ENCODE results near the gene RNF149.
"Not testable (repeated sequence)": the region's sequence is repeated elsewhere in the genome, so short reads cannot be mapped to it uniquely, and the experiment has no call there.

Gene RNF149

DNA sequence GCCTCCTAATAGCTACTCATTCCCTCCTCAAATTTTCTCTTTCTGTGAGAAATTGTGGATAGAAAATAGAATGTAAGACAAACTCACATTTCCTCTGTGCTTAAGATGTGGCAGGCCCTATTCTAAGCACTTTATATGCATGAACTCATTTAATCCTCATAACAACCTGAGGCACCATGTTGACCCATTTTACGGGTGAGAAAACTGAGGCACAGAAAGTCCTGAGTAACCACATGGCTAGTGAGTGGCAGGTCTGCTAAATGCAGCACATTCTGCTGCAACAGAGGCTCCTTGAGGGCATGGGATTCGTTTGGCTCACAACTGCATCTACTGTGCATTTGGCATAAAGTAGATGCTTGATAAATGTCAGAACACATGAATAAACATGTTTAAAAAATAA, 22.7 kb upstream of the RNF149 start:
- no peak for DNase-seq

DNA sequence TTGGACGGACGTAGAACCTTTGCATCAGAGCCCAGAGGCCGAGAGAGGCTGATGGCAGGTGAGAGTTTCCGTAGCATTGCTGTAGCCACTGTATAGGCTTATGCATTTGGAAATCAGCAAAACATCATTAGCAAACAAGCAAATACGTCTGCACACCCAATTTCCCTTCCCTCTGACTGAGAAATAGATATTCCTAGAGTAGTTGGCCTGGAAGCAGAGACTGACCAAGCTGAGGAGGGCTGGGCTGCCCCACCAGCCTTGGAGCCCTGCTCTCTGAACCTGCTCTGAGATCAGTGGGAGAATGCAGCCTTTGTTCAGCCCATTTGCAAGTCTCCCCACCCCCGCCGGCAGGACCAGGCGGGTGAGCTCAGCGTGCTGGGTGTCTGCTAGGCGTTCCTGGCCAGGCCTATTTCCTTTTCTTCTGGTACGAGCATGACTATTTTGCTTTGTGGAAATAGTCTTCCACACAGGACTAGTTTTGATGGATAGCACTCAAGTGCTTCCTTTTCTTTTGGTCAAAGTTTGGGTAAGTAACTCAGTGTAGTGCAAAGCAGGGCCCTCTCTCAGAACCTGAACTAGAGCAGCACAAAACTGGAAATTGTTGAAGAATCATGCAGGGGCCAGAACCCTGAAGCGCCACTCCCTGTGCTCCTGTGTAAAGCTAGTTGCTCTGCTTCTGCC, 21.9 kb upstream of the RNF149 start:
- DNase-seq = peak in 47 of 56 donors; percentile 11 to 83 (median 63)

DNA sequence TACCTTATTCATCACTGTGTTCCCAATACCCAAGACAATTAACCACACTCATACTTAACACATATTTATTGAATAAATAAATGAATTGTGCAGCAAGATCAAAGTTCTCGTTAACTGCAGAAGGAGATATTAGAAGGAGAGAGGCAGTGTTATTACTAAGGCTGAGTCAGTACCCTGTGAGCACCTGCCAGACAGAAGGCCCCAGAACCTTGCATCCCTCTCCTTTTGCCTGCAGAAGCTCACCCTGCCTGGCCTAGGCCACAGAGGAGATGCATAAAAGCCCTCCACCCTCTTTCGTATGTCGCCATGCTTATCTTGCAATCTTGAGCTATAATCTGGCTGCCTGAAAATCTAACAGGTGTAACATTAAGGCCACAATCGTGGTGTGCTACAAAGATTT, 20.5 kb upstream of the RNF149 start:
- DNase-seq = no peak

DNA sequence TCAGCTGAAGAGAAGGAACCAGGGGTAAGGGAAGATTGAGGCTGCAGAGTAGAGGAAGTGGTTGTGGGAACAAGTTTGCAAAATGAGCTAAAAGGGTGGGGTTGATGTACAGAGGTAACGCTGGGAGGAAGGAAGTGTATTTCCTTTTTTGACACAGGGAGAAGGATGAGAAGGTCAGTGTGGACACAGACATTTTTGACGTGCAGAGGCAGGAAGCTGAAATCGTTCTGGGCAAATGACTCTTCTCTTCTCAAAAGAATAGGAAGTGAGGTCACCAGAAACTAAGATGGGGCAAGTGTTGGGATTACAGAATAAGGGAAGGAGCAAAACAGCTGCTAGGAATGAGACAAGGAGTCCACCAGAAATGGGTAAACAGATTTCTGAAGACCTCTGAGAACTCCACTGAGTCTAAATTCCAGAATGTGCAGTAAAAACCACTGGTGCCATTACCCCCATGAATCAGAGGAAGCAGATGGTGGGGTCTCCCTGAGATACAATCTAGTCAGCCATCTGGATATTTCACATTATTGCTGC, 20.0 kb upstream of the RNF149 start:
- no peak for DNase-seq

DNA sequence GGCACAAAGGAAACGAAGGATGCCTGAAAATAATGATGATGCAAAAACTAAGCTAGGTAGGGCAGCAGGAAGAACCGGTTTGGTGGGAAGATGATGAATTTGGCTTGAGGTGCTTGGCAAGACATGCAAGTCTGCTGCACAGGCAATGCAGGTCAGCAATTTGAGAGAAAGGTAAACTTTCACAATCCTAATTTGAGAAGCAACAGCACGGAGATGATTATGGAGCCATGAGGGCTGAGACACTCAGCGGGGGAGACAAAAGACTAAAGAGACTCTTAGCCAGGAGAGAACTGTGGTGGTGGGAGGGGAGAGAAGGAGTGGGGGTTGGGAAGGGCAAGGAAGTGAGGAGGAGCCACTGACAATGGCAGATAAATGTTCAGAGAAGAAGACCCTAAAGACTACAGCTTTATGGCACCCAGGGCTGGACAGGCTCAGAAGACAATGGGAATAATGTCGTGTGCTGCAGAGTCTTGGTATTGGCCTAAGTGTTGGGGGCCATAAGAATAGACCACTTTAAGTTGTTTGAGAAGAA, 19.4 kb upstream of the RNF149 start:
- DNase-seq = no peak

DNA sequence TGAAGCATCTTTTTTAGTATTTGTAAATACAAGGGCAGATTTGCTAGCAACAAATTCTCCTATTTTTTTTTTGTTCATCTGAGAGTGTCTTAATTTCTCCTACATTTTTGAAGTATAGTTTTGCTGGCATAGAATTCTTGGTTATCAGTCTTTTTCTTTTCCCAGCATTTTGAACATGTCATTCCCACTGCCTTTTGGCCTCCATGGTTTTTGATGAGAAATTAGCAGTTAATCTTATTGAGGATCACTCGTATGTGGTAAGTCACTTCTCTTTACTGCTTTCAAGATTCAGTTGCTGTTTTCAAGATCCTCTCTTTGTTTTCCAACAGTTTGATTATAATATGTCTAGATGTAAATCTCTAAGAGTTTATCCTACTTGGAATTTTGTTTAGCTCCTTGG, 16.9 kb upstream of the RNF149 start:
- DNase-seq = no peak

DNA sequence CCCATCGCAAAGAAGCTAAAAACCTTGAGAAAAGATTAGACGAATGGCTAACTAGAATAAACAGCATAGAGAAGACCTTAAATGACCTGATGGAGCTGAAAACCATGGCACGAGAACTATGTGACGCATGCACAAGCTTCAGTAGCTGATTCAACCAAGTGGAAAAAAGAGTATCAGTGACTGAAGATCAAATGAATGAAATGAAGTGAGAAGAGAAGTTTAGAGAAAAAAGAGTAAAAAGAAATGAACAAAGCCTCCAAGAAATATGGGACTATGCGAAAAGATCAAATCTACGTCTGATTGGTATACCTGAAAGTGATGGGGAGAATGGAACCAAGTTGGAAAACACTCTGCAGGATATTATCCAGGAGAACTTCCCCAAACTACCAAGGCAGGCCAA, 8.1 kb upstream of the RNF149 start:
- not testable (repeated sequence) for DNase-seq

DNA sequence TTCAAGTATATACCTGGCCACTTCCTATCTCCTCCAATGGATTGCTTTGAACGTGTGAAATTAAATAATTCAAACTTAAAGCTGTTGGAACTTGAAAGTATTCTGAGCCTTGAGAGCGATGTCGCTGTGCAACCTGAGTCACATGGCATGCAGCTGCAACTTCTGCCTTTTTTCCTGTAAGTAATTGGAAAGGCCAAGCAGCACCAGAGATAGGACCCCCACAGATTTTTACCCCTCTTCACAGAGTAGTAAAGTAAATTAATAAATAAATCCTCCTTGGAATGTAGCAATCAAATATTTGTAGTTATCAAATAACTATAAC, 3.2 kb upstream of the RNF149 start:
- no peak for DNase-seq

DNA sequence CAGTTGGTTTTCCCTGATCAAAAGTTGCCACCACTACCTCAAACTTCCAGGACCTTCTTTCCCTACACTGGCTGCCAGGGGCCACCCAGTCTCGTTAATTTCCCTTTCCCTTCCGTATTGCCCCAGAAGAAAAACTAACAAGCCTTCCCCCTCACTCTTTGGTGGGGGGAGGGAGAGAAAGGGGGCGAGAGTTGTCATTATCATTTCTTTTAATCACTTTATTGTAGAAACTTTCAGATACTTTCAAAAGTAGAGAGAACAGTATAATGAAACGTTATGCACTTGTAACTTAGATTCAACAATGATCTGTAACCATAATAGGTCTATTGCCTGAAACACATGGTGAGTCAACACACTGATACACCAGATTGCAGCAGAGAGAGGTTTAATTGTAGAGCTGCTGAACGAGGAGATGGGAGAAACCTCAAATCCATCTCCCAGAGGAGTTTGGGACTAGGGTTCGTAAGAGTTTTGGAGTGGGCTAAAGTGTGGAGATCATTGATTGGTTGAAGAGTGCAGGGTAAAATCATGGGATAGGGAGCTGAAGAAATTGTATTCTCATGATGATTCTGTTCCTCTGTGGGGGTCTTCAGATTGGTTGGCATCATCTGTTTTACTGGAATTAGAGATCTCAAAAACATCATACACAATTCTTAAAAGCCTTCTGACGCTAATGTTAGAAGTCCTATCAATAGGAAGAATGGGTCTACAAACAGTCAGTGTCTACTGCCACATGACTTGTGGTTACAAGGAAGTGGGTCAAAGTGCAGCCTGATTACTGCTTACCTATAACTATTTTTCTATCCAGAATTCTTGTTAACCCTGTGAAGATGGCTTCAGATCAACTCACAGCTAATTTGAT, 2.6 kb upstream of the RNF149 start:
- no peak for DNase-seq

DNA sequence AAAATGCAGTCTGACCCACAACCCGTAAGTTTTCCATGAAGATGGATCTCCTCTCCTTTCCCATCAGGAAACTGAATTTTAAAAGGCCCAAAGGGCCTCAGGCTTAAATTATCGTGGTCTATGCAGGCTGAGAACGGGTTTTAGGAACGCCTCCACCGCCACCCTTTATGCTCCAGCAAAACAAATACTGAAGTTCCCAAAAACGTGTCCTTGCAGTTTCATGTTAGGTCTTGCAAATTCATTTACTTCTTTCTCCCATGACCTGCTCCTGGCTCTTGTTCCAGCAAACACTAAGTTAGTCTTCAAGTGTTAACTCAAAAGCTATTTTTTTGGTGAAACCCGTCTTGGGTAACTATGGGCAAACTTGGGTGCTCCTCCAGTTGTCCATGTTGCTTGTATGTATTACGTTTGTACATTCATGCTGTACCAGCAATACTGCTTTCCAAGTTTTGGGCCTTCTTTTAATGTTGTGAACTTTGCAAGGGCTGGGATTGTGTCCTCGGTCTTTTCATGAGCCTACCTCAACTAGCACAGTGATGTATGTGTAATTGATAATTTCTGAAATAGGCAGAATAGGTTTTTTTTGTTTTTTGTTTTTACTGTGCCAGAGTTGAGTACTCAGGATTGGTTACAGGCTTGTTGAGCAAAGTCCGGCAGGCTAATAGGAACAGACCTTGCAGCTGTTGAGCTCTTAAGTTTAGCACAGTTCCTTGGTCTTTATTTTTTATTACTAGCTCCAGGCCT, 1.8 kb upstream of the RNF149 start:
- DNase-seq = no peak

DNA sequence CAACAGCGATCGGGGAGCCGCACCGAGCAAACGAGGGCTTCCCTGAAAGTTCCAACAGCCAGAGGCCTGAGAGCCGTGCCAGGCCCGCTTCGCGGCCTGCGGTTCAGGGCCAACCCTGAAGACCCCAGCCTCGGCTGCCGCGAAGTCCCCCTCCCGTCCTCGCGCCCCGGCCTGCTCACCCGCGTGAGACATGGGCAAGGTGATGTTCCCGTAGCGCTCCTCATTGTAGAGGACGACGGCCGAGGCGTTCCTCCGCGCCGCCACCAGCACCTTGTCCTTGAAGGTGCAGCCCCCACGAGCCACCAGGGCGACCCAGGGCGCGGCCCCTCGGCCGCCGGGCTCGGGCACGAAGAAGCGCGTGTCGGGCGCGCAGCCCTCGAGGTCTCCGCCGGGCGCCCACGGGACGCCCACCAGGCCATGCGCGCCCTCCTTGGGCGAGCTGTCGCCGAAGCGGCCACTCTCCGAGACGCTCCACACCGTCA, 510 bp downstream of the RNF149 start:
- DNase-seq = peak in 3 of 56 donors; percentile 19 to 33 (median 30)

DNA sequence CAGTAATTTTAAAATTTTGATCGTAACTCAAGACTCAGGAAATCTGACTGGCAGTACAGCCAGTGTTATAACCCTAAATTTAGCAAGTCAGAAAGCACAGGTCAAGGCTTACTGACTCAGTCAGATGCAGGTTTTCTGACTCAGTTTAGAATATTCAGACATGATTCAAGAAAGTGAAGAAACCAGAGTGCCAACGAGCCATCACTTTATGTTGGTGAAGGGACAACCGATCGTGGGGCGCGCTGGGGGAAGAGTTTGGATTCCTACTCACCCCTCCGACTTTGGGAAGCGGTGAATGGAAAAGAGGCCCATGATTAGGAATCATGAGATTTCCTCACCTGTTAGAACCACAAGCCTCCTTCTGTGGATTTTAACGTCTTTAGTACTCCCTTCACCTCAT, 998 bp downstream of the RNF149 start:
- no peak for DNase-seq

DNA sequence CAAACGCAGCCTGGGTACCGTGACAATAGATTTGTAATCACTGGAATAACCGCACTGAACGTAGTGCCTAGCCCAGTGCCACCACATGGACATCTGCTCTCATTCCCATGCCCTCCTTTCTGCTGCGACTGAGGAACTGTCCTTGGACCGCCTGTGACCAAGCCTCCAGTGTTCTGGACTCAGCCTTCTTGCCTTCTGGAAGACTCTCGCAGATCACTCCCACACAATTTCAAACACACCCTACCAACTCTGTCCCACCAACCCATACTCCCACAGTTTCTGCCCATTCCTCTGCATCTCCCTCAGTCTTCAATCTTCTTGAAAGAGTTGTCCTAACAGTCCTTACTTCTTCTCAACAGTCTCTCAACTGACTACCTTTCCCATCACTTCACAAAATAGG, 2.1 kb downstream of the RNF149 start:
- no peak for DNase-seq

DNA sequence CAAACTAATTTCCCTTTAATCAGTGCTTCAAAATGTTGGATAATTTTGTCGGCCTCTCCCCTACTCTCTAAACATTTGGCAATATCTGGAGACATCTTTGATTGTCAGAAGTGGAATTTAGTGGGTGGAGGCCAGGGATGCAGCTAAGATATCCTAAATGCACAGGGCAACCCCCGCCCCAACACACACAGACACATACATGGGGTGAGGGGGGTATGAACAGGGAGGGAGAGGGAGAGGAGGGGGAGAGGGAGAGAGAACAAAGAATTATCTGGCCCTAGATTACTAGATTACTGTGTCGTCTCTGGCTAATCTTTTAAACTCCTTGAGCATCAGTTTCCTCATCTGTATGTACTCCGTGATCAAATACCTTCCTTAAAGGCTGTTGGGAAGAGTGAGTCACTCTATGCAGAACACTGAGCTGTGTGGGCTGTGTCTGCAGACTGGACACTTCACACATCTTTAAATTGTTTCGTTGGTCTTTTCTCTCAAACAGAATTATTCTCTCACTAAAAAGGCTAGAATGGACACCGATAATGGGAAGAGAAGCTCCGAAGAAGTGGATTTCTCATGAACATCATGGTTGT, 2.9 kb downstream of the RNF149 start:
- no peak for DNase-seq

DNA sequence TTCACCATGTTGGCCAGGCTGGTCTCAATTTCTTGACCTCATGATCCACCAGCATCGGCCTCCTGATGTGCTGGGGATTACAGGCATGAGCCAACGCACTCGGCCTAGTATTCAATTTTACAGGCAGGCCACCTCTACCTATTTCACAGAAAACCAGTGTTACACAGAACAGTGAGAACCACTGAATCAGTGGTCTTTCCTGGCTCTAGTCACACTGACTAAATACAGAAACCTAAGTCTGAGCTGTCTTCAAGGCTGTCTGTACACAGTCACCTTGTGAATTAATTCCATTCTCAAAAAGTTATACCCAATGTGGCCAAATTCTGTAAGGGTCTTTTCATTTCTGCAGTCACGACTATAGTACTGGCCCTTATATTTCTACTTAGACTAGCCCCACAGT, 3.5 kb downstream of the RNF149 start:
- no peak for DNase-seq

DNA sequence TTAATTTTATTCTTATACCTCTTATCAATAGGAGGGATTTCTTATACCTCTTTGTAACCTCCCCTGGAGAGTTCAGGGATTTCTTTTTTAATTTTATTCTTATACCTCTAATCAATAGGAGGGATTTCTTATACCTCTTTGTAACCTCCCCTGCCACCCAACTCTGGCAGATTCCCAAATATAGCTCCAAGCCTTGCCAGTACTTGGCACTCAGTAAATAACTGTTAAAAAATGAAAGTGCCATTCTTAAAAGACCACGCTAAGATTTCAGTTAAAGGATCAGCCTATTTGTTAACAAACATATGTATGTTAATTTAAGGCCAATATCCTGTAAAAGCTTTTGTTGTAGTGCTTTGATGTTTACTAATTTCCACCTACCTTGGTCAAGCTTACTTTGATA, 4.8 kb downstream of the RNF149 start:
- no peak for DNase-seq

DNA sequence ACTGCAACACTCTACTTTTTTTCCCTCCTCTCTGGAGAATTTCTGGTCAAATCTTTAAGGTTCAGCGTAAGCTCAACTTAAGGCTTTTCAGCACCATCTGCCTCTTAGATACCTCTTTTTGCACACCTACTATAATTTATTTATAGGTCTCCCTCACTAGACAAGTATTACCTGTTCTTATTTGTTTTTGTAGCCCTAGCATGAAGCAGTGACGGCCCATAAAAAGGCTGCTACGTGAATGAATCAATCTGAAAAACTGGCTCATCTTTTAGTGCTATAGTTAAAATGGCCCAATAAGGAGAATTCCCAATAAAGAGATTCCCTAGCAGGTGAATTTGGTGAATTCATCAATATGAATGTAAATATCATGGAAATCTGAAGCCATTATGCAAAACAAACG, 6.5 kb downstream of the RNF149 start:
- no peak for DNase-seq

DNA sequence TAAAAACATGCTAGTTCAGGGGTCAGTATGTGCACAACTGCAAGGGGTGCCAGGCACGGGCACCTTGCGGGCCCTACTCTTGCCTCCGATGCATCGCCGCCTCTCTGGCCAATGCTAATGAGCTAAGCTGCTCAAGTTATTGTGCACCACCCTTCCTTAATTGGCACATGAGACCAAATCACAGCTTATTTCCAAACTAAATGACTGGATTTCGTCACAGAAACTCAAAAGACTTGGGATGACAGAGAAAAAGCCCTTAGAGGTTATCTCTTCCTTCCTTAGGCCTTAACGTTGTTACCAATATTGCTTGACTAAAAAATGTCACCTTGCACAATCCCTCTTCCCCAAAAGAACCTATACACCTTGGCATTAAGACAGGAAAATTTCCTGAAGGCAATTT, 7.7 kb downstream of the RNF149 start:
- DNase-seq = no peak

DNA sequence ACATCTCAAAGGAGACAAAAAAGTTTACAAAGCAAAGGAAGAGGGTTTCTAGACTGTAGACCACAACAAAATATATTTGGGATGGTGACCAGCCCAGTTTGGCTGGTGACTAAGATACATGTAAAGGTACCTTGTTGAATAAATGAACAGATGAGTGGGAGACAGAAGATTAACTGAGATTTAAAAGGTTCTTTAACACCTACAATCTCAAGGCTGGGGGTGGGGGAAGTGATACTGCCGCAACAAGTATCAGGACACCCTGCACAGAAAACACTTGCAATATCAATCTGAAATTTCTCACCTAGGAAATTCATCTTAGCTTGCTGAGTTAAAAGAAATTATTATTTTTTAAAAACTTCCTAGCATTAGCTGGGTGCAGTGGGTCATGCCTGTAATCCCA, 8.3 kb downstream of the RNF149 start:
- peak in 6 of 56 donors; percentile 2 to 58 (median 14) for DNase-seq

DNA sequence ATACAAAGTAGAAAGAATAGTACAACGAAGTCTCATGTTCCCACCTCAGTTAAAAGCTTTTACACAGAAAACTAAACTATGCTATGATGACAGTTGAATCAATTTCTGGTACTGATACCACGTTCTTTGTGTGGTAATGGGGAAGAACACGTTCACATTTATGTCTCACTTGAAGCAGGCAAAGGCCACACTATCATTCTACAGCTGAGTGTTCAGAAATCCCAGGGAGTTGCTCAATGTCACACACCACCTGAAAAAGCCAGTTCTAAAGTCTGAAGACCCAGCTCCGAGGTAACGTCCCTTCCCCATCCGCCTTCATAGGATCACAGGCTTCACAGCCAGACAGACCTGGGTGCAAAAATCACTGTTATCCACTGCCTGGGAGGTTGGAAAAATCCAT, 8.9 kb downstream of the RNF149 start:
- no peak for DNase-seq

DNA sequence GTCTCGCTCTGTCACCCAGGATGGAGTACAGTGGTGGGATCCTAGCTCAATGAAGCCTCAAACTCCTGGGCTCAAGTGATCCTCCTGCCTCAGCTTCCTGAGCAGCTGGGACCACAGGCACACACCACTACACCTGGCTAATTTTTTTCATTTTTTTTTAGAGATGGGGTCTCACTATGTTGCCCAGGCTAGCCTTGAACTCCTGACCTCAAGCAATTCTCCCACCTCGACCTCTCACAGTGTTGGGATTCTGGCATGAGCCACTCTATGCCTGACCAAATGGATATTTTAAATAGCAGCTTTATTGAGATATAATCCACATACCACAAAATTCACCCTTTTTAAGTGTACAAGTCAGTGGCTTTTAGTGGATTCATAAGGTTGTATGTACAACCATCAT, 11.1 kb downstream of the RNF149 start:
- no peak for DNase-seq
